H54 (cell line): ENCODE results near the gene CCDC78.

ENCODE experiments used
- DNase-seq: peaks from one replicate; pipeline ENCODE4 v3.0.0; 2011; ENCODE audit warnings: low spot score, mixed read lengths; ENCODE audit not compliant: insufficient read length
- FAIRE-seq: peaks from 3 replicates; lab custom pipeline; 2011; peaks lifted over from hg19 to GRCh38; lab: Jason Lieb, UNC
- POLR2A ChIP-seq: IDR thresholded peaks from 2 replicates; pipeline ENCODE4 v1.6.1; 2011; ENCODE audit warnings: low read depth, mild to moderate bottlenecking, low read length

Gene CCDC78

DNA sequence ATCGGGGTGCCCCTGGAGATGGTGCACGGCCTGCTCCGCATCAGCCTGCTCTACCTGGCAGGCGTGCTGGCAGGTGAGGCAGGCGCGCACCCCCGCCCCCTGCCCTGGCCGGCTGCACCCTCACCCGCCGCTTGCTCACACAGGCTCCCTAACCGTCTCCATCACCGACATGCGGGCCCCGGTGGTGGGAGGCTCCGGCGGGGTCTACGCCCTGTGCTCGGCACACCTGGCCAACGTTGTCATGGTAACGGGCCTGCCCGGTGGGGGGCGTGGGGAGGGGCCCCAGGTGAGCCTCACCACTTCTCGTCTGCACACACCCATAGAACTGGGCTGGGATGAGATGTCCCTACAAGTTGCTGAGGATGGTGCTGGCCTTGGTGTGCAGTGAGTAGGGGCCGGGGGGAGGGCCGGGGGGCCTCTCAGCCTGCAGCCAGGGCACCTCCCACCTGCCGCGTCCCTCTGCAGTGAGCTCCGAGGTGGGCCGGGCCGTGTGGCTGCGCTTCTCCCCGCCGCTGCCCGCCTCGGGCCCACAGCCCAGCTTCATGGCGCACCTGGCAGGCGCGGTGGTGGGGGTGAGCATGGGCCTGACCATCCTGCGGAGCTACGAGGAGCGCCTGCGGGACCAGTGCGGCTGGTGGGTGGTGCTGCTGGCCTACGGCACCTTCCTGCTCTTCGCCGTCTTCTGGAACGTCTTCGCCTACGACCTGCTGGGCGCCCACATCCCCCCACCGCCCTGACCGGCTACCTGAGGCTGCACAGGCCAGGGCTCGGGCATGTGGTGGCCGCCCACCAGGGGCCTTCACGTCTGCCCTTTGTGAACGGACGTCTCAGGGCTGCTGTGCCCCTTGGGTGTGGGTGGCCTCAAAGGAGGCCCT is 48.7 kb downstream of the CCDC78 start:
- DNase-seq (no peak), FAIRE-seq (no peak)
- TF ChIP-seq POLR2A = no peak

DNA sequence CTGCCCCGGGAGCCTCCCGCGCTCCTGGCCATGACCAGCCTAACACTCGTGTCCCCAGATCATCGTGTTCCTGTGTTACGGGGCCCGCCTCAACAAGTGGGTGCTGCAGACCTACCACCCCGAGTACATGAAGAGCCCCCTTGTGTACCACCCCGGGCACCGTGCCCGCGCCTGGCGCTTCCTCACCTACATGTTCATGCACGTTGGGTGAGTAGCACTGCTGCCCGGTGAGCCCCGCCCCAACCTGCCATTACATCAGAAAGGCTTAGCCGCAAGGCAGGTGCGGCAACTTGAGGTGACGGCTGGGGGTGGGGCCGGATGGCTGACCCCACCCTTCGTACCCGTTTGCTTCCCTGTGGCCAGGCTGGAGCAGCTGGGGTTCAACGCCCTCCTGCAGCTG is 49.3 kb downstream of the CCDC78 start:
- no peak for DNase-seq
- TF ChIP-seq POLR2A = no peak
- FAIRE-seq = no peak

DNA sequence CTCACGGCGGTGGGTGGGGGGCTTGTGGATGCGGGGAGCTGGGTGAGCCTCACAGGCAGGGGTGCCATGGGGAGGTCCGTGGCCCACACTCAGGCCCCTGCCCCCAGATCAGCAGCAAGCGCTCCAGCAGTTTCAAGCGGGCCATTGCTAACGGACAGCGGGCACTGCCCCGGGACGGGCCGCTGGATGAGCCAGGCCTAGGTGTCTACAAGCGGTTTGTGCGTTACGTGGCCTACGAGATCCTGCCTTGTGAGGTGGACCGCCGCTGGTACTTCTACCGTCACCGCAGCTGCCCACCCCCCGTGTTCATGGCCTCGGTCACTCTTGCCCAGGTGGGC is 49.7 kb downstream of the CCDC78 start:
- DNase-seq (no peak), FAIRE-seq (no peak)
- TF ChIP-seq POLR2A = no peak

DNA sequence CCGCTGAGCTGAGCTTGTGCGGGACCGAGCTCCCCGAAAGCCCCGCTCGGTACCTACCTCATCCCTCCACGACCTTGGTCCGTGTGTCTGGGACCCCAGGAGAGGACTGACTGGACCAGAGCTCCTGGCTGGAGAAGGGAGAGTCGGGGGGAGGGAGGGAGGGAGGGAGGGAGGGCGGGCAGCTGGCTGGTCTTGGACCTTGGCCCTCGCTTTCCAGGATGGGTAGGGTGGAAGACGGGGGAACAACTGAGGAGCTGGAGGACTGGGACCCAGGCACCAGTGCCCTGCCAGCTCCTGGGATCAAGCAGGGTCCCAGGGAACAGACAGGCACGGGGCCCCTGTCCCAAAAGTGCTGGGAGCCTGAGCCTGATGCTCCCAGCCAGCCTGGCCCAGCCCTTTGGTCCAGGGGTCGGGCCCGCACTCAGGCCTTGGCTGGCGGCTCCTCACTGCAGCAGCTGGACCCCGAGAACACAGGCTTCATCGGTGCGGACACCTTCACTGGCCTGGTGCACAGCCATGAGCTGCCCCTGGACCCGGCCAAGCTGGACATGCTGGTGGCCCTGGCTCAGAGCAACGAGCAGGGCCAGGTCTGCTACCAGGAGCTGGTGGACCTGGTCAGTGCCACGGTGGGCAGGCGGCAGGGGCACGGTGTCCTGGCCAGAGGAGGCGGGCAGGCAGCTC is 50.2 kb downstream of the CCDC78 start:
- no peak for DNase-seq
- no peak for TF ChIP-seq POLR2A
- FAIRE-seq = no peak

DNA sequence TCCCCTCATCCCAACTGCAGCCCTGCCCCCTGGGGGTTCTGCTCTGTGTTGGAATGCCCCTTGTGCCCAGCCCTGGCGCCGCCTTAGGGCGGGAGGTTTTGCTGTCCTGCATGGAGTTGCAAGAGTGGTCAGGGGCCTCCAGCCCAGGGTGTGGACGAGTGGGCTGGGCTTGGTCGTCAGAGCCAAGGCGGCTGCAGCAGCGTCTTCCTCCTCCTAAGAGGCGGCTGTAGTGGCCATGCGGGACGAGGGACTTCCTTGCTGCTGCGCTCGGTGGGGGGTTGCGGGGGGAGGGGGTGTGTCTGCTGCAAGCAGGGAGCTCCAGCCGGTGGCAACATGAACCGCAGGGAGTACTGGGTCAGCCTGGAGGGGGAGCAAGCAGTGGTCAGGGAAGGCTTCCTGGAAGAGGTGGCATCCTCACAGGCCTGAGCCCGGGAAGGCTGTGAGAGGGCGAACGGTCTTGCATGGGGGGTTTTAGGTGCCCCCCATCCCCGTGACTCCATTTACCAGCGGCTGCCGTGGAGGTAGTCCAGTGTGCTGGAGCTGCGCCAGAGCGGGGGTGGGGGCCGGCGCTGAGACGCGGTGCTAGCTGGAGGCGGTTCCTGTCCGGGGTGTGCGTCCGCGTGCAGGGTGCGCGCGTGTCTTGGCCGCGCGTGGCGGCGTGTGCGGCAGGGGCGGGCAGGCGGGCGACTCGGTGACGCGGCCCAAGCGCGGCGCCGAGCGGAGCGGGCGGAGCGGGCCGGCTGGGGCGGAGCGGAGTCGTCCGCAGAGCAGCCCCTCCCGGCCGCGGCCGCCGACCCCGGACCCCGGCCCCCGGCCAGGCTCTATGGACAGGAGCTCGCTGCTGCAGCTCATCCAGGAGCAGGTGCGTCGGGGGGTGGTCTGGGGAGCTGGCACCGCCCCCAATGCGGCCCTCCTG is 51.0 kb downstream of the CCDC78 start, which contains the start of gene RHBDL1:
Gene RHBDL1, plus strand, starts transcription at position 704 of the 916 bp plus-strand sequence. Its CDS starts 120 bp downstream, at position 824.
- DNase-seq = no peak
- no peak for TF ChIP-seq POLR2A
- no peak for FAIRE-seq

DNA sequence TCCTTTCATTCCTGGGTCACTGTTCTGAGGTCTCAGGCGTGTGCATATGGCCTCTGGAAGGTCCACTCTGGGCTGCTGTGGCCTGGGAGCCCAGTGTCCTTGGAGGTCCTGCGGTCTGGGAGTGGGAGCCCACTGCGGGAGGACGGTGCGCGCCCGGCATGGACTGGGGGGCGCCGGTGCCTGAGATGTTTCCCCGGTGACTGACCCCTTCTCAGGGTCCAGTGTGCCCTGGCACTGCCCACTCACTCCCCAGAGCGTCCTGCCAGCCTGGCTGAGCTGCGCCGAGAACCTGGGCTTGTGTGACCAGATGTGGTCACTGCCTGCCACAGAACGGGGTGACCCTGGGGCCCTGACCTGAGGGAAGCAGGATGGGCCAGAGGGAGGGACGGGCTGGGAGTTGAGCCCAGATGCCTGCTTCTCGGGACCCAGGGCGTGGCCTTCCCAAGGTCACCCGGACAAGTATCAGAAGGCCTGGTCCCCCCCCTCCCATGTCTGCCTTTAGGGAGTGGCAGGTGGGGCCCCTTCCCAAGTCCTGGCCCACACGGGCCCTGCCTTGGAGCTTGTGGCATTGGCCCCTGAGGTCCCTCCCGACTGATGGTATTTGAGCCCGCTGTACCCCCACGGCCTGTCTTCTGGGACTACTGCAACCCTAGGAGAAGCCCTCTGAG is 51.9 kb downstream of the CCDC78 start:
- DNase-seq = no peak
- TF ChIP-seq POLR2A = no peak
- no peak for FAIRE-seq

DNA sequence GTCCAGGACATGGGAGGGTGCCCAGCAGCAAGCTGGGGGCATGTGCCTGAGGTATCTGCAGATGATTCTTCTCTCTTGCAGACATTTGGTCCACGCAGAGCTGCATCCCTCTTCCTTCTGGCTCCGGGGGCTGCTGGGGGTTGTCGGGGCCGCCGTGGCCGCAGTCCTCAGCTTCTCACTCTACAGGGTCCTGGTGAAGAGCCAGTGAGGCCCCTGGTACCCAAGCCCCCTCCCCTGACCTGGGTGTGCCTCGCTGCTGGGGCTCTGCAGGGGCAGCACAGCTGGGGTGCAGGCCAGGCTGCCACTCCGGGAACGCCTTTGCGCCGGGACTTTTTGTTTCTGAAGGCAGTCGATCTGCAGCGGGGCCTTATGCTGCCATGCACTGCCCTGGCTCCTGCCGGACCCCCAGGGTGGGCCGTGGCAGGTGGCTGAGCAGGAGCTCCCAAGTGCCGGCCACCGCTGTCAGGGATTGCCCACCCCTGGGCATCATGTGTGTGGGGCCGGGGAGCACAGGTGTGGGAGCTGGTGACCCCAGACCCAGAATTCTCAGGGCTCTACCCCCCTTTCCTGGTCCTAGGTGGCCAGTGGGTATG is 52.7 kb downstream of the CCDC78 start:
- TF ChIP-seq POLR2A = no peak
- DNase-seq (no peak), FAIRE-seq (no peak)

DNA sequence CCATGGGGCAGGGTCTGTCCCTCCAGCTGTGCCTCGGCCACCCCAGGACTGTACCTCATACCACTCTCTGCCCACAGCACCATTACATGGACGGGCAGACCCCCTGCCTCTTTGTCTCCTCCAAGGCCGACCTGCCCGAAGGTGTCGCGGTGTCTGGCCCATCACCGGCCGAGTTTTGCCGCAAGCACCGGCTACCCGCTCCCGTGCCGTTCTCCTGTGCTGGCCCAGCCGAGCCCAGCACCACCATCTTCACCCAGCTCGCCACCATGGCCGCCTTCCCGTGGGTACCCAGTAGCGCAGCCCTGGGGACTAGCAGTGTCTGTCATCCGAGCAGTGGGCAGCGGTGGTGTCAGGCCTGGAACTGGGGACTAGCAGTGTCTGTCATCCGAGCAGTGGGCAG is 53.4 kb downstream of the CCDC78 start:
- FAIRE-seq = no peak
- no peak for DNase-seq
- TF ChIP-seq POLR2A = no peak
